Endothelial cell (in vitro differentiated cells): ENCODE results near the gene OR6T1. TPM values are rescaled to one million over a fixed set of nuclear protein-coding genes. Genes with fewer than 3 reads are reported as not detected.

Experiments used
- DNase-seq: peaks from one replicate; pipeline ENCODE4 v3.0.0; 2021; ENCODE audit warnings: low spot score
- H3K27ac Mint-ChIP-seq: one replicate; pipeline ENCODE4 v1.8.0; 2021; ENCODE audit warnings: mixed read lengths, inconsistent platforms; ENCODE audit not compliant: unreplicated experiment
- H3K27me3 Mint-ChIP-seq: one replicate; pipeline ENCODE4 v1.8.0; 2021; ENCODE audit warnings: mild to moderate bottlenecking, moderate library complexity, mixed read lengths, inconsistent platforms; ENCODE audit not compliant: unreplicated experiment
- H3K36me3 Mint-ChIP-seq: one replicate; pipeline ENCODE4 v1.8.0; 2021; ENCODE audit warnings: mild to moderate bottlenecking, low read depth, mixed read lengths, inconsistent platforms; ENCODE audit not compliant: unreplicated experiment
- H3K4me1 Mint-ChIP-seq: one replicate; pipeline ENCODE4 v1.8.0; 2021; ENCODE audit warnings: mild to moderate bottlenecking, mixed read lengths, inconsistent platforms; ENCODE audit not compliant: unreplicated experiment
- H3K4me3 Mint-ChIP-seq: one replicate; pipeline ENCODE4 v1.8.0; 2021; ENCODE audit warnings: mild to moderate bottlenecking, mixed read lengths, inconsistent platforms; ENCODE audit not compliant: unreplicated experiment
- H3K9me3 Mint-ChIP-seq: one replicate; pipeline ENCODE4 v1.8.0; 2021; ENCODE audit warnings: mixed read lengths, inconsistent platforms; ENCODE audit not compliant: unreplicated experiment
- CTCF ChIP-seq: fragments of 200-600 bp; sonication (generic); IDR thresholded peaks from one replicate; pipeline ENCODE4 v1.5.0; 2021; ENCODE audit warnings: antibody characterized with exemption; ENCODE audit not compliant: unreplicated experiment
- long read RNA-seq: library from polyadenylated mRNA; unstranded; transcript quantifications from one replicate; pipeline ENCODE4 v2.0.0, GENCODE V29; 2020; ENCODE audit not compliant: unreplicated experiment
- total RNA-seq: library from RNA; stranded (reverse); fragmentation: NEBNext Ultra II Directional; extraction: Animal tissue kit (Norgen Biotek cat#: 25700); gene quantifications from one replicate; pipeline ENCODE4 v1.2.1, GENCODE V29; 2021; ENCODE audit not compliant: unreplicated experiment

The OR6T1 gene
- total RNA-seq: not detected
- long read RNA-seq: 0 reads

- no peak for DNase-seq
- Mint-ChIP-seq H3K27me3 (peaks cover 3% of the 10 kb centered on the region), H3K9me3 (no peaks in the 10 kb centered on the region), H3K36me3 (no peaks in the 10 kb centered on the region), H3K4me1 (no peaks in the 10 kb centered on the region), H3K4me3 (no peak within 1 kb of the TSS), H3K27ac (no peak within 1 kb of the TSS)
- no peak for TF ChIP-seq CTCF
These were observed at the start of gene OR6T1 for GRCh38 chr11:123943738-123944137. Gene OR6T1 (minus strand): TSS chr11:123943838. CDS start chr11:123943838, 0 bp downstream.

GRCh38 chr11:123979311-123979710, 35.7 kb upstream of the OR6T1 start:
- peaks cover 3% of the 10 kb centered on the region for H3K27me3 Mint-ChIP-seq
- TF ChIP-seq CTCF: no peak
- no peaks in the 10 kb centered on the region for H3K36me3 Mint-ChIP-seq
- DNase-seq: no peak
- no peak overlapping the region for H3K27ac Mint-ChIP-seq
- no peaks in the 10 kb centered on the region for H3K9me3 Mint-ChIP-seq
- no peaks in the 10 kb centered on the region for H3K4me1 Mint-ChIP-seq
- no peak overlapping the region for H3K4me3 Mint-ChIP-seq

DNA sequence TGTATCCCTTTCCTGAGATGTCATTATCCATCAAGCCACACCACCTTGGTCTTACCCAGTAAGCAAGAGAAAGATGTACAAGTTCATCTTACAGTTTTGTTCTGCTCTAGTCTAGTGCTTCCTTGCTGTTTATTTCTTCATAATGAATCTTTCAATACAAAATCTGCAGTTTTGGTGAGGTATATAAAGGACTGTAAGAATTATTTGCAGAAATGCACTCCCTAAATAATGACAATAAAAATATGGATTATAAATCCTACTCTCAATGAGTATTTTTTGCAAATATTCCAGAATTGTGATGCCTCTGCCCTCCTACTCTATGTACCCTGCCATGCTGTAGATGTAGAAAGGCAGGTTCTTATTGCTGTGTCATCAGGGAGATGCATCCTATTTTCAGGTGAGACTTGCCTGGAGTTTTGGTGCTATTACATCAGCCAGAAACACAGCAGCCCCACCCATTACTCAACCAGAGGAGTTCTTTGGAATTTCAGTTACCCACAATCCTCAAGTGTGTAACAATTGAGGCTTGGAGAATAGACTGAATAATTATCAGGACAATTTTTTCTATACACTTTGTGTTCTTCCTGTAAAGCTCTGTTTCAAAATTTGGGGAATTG, 34.2 kb upstream of the OR6T1 start, which contains the start of gene OR10S1:
Gene OR10S1, minus strand, starts transcription at position 51 of the 617 bp plus-strand sequence. CDS start 117 bp downstream, outside the sequence.
- Mint-ChIP-seq H3K4me3 (no peak within 1 kb of the TSS), H3K27ac (no peak within 1 kb of the TSS), H3K4me1 (peaks cover 8% of the 10 kb centered on the region), H3K27me3 (peaks cover 3% of the 10 kb centered on the region), H3K9me3 (no peaks in the 10 kb centered on the region), H3K36me3 (no peaks in the 10 kb centered on the region)
- no peak for TF ChIP-seq CTCF
- no peak for DNase-seq

DNA sequence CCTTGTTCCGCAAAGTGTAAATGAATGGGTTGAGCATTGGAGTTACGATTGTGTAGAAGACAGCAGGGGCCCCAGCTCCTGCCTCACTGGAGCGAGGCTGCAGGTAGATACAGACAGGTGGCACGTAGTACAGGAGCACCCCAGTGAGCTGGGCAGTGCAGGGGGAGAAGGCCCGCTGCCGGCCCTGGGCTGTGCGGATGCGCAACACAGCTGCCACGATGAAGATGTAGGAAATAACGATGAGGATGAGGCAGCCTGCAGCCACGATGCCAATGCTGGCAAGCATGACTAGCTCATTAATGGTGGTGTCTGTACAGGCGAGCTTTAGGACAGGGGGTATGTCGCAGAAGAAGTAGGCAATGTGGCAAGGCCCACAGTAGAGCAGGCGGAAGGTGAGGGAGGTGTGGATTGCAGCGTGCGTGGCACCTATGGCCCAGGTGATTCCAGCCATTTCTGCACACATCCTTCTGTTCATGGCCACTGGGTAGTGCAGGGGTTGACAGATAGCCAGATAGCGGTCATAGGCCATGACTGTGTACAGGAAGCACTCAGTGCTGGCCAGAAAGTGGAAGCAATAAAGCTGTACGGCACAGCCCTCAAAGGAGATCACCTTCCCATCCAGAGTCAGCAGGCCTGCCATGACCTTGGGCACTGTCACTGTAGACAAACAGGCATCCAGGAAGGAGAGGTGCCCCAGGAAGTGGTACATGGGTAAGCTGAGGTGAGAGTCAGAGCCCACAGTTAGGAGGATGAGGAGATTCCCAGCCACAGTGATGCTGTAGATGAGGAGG, 33.3 kb upstream of the OR6T1 start:
- peaks cover 8% of the 10 kb centered on the region for H3K4me1 Mint-ChIP-seq
- H3K4me3 Mint-ChIP-seq: no peak overlapping the region
- H3K27ac Mint-ChIP-seq: no peak overlapping the region
- peaks cover 3% of the 10 kb centered on the region for H3K27me3 Mint-ChIP-seq
- no peak for DNase-seq
- no peaks in the 10 kb centered on the region for H3K9me3 Mint-ChIP-seq
- no peaks in the 10 kb centered on the region for H3K36me3 Mint-ChIP-seq
- no peak for TF ChIP-seq CTCF

DNA sequence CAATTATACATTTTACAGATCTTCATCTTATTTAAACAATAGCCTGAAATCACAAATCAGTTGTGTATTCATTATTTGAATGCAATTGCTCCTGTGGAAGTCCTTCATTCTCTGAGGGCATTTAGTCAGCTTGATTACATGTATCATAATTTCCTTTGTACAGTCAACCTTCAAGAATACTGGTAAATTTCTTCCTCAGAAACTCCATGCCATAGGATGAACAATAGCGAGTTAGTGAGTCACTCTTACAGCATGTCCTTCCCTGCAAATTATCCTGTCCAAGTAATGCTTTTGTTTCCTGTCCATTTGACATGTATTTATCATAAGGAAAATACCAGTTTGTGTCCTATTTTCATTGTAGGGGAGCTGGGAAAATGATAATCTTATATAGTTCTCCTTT, 30.2 kb upstream of the OR6T1 start:
- Mint-ChIP-seq H3K27ac (no peak overlapping the region), H3K9me3 (no peaks in the 10 kb centered on the region), H3K27me3 (peaks cover 3% of the 10 kb centered on the region), H3K4me1 (peaks cover 8% of the 10 kb centered on the region), H3K4me3 (no peak overlapping the region), H3K36me3 (no peaks in the 10 kb centered on the region)
- no peak for TF ChIP-seq CTCF
- no peak for DNase-seq
